GM12875 (cell line): Measurements from ENCODE around the gene FAM3D.

ENCODE experiments used
- H3K4me3 ChIP-seq: one replicate; pipeline ENCODE4 v1.5.1; 2011; ENCODE audit warnings: low read depth, low read length, control low read depth
- TF ChIP-seq, protein P1 (sequence below): IDR thresholded peaks from 2 replicates; pipeline ENCODE4 v1.5.1; 2011; ENCODE audit warnings: low read depth, mild to moderate bottlenecking, control low read depth, inconsistent platforms, low read length, moderate library complexity, borderline replicate concordance; ENCODE audit not compliant: insufficient read depth

The FAM3D gene

DNA sequence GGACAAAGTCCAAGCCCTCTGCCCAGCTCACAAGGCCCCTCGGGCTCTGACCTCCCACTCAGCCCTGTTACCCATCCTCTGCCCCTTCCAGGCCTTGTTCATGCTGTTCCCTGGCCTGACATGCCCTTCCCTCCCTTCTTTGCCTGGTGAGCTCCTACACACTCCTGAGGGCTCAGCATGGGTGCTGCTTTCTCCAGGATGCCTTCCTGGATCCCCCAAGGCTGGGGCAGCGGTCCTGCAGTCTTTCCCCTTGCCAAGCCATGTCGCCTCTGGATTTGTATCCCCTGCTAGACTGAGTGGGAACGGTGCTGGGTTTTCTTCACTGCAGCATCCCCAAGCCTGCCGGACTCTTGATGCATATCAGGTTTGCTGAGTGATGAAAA is 35.9 kb downstream of the FAM3D start:
- TF ChIP-seq, protein P1, sequence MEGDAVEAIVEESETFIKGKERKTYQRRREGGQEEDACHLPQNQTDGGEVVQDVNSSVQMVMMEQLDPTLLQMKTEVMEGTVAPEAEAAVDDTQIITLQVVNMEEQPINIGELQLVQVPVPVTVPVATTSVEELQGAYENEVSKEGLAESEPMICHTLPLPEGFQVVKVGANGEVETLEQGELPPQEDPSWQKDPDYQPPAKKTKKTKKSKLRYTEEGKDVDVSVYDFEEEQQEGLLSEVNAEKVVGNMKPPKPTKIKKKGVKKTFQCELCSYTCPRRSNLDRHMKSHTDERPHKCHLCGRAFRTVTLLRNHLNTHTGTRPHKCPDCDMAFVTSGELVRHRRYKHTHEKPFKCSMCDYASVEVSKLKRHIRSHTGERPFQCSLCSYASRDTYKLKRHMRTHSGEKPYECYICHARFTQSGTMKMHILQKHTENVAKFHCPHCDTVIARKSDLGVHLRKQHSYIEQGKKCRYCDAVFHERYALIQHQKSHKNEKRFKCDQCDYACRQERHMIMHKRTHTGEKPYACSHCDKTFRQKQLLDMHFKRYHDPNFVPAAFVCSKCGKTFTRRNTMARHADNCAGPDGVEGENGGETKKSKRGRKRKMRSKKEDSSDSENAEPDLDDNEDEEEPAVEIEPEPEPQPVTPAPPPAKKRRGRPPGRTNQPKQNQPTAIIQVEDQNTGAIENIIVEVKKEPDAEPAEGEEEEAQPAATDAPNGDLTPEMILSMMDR: no peak
- H3K4me3 ChIP-seq: no peak overlapping the region

DNA sequence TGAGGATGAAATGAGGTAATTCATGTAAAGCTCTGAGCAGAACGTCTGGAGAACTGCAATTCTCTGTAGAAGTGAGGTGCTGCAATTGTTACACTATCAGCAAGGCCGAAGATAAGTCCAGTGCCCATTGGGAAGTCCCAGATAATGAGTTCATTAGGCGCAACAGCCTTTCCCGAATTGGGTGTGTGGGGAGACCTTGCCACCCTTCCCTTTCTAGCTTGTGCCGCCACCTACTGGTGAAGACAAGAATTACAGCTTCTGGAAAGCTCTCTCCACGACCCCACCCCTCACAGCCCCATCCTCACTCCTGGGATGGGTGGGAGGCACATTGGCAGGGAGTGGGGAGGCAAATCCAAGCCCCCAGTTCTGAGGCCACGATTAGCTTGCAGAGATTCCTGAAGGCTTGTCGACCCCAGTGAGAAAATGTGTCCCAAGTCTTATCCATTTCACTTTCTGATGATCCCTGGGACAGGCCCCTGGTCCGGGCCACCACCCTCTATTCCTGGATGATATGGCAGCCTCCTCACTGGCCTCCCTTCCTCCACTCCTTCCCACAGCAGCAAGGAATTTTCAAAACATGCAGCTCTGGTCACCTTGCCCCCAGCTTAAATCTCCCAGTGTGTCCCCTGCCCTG is 36.4 kb downstream of the FAM3D start:
- TF ChIP-seq, protein P1: peak; percentile 83

DNA sequence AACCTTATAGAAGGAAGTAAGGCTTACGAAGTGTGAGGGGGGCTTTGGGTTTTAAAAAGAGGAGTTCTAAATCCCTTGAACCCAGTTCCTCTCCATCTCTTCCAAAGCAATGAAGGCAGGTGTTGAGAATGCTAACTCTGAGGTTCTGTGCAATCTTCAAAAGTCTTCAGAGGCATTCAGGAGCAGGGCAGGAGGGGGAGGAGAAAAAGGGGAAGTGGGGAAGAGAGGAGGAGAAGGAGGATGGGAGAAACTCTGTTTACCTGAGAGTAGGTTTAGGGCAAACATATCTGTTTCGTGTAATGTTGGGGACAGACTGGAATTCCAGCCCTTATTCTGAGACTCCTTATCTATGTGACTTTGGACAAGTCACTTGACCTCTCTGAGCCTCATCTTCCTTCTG is 36.9 kb downstream of the FAM3D start:
- H3K4me3 ChIP-seq: no peak overlapping the region
- TF ChIP-seq, protein P1: no peak

More for the DNA sequence above, 36.4 kb downstream of the FAM3D start:
- H3K4me3 ChIP-seq: no peak overlapping the region

DNA sequence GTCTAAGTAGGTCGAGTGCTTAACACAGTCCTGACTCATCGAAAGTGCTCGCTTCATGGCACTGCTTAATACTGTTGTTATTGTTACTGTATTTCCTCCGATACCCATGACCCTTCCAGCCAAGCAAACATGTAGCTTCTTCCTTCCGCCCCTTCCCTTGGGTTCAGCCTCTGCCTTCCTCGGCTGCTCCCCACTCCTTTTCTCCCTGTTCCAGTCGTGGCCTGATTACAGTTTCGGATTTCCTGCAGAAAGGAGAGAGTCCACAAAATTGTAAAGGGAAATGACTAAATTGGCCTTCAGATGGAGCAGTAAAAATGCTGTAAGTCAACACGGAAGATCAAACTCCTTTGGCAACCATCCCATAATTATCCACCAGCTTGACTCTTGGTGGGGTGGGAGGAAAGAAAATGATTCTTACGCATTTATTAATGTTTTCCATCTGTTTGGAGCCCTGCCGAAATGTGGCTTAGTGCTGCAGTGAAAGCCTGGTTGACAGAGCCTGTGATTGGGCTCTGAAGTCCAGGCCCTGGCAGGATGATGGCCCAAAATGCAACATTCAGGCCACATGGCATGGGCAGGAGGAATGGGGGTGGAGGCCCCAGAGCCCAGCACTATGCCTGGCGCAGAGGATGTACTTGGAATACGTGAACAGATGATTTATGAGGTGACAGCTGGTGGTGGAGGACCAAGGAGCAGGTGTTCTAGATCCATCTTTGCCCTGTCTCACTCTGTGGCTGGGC is 37.6 kb downstream of the FAM3D start:
- H3K4me3 ChIP-seq: no peak overlapping the region
- TF ChIP-seq, protein P1: no peak

DNA sequence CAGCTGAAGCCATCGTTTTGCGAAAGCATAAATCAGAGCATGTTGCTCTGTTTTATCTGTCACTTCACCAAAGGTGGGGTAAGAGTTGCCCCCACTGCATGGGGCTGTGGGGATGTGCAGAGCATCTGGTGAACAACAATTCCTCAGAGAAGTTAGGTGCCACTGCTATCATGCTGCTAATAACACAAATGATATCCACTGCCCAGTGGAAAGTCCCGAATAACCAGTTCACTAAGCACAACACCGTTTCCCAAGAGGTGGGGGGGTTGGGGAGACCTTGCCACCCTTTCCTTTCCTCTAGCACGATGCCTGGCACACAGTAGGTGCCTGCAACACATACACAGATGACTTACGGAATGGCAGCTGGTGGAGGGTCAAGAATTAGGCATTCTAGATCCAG is 38.6 kb downstream of the FAM3D start:
- TF ChIP-seq, protein P1: no peak
- no peak overlapping the region for H3K4me3 ChIP-seq

DNA sequence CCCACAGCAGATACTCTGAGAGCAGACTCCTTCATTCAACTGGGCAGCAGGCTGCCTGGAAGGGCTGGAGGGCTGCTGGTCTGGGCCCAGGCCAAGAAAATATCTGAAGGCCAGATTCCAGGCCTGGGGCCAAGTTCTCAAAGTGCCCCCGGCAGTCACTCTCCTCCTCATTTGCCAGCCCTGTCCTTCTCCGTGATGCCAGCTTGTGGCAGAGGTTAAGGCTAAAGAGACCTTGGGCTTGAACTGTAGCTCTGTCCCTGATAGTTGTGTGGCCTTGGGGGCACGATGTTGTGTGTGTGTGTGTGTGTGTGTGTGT is 39.0 kb downstream of the FAM3D start:
- H3K4me3 ChIP-seq: no peak overlapping the region
- TF ChIP-seq, protein P1: no peak

DNA sequence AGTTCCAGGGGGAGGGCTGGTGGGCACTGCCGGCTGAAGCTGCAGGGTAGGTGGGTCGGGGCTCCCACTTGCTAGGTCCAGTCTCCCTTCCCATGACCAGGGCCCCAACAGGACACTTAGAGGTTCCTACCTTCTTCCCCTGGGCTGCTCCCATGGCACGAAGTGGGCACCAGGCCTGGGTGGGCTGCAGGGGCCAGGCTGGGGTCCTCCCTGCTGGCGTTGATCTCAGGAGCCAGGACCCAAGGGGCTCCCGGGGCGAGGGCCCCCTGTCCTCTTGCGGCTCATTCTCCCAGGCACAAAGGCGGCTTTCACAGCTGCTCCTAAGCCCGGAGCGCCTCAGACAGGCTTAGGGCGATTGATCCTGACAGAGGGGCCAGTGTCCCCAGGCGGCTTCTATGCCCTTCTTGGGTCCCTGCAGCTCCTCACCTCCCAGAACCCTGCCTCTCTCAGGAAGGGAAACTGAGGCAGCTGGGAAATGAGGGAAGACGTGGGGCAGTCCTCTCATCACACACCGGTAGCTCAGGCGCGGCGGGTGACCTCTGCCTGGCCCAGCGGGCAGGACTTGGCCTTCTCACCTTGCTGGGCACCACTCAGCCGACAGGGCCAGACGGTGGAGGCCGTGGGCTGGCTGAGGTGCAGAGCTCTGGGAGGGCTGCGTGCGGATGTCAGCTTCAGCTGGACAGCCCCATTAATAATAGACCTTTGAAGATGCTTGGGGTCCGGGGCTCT is 39.6 kb downstream of the FAM3D start:
- no peak overlapping the region for H3K4me3 ChIP-seq

More for the DNA sequence above, 39.6 kb downstream of the FAM3D start:
- TF ChIP-seq, protein P1: no peak
